SU-DHL-6 (cell line): ENCODE data around the gene TRMT5.

Experiments
- H2AFZ ChIP-seq: fragments of 200-600 bp; sonication (generic); 2 replicates; pipeline ENCODE4 v1.6.1; 2014; ENCODE audit warnings: low read depth, mild to moderate bottlenecking, moderate library complexity, mixed read lengths, antibody characterized with exemption, low read length; ENCODE audit not compliant: severe bottlenecking
- H3F3A ChIP-seq: fragments of 200-600 bp; shearing (Covaris generic); 2 replicates; pipeline ENCODE4 v1.6.0; 2016; ENCODE audit warnings: antibody characterized with exemption, mild to moderate bottlenecking; ENCODE audit not compliant: insufficient read depth
- H3K27ac ChIP-seq: fragments of 200-600 bp; sonication (generic); 2 replicates; pipeline ENCODE4 v1.5.1; 2016; ENCODE audit warnings: low read depth, mild to moderate bottlenecking, low read length, moderate library complexity, mixed read lengths
- H3K27me3 ChIP-seq: fragments of 200-600 bp; sonication (generic), shearing (Covaris generic); 2 replicates; pipeline ENCODE4 v1.6.0; 2014; ENCODE audit warnings: mild to moderate bottlenecking, low read length
- H3K36me3 ChIP-seq: fragments of 200-600 bp; sonication (generic); 2 replicates; pipeline ENCODE4 v1.6.1; 2014; ENCODE audit warnings: mild to moderate bottlenecking, low read length, mixed read lengths
- H3K4me2 ChIP-seq: fragments of 300-600, 200-600 bp; shearing (Covaris generic), sonication (generic); 2 replicates; pipeline ENCODE4 v1.6.0; 2014; ENCODE audit warnings: low read length, low read depth, mild to moderate bottlenecking; ENCODE audit not compliant: poor library complexity, severe bottlenecking
- H3K4me3 ChIP-seq: fragments of 200-600 bp; sonication (generic); 2 replicates; pipeline ENCODE4 v1.5.1; 2014; ENCODE audit warnings: antibody characterized with exemption, low read length, mild to moderate bottlenecking, mixed read lengths; ENCODE audit not compliant: insufficient read depth, poor library complexity, severe bottlenecking
- H3K79me2 ChIP-seq: fragments of 200-600 bp; sonication (generic); 2 replicates; pipeline ENCODE4 v1.6.1; 2014; ENCODE audit warnings: mild to moderate bottlenecking, low read length, moderate library complexity; ENCODE audit not compliant: insufficient read depth
- H3K9ac ChIP-seq: fragments of 200-600 bp; sonication (generic); 2 replicates; pipeline ENCODE4 v1.7.0; 2014; ENCODE audit warnings: mild to moderate bottlenecking, low read length
- H3K9me2 ChIP-seq: fragments of 200-600 bp; sonication (generic); replicated peaks from 2 replicates; pipeline ENCODE4 v1.6.1; 2014; ENCODE audit warnings: low read length; ENCODE audit not compliant: insufficient read depth
- H3K9me3 ChIP-seq: fragments of 200-600 bp; sonication (generic); 2 replicates; pipeline ENCODE4 v1.6.1; 2014; ENCODE audit warnings: low read length, mixed read lengths; ENCODE audit not compliant: insufficient read depth
- H4K20me1 ChIP-seq: fragments of 200-600 bp; sonication (generic); 2 replicates; pipeline ENCODE4 v1.6.1; 2014; ENCODE audit warnings: low read depth, mild to moderate bottlenecking, antibody characterized with exemption, low read length, moderate library complexity, mixed read lengths
- CTCF ChIP-seq: fragments of 200-600 bp; sonication (generic); IDR thresholded peaks from one replicate; pipeline ENCODE4 v1.5.1; 2017; ENCODE audit warnings: antibody characterized with exemption, mild to moderate bottlenecking, low read length, moderate library complexity; ENCODE audit not compliant: insufficient read depth, poor library complexity, severe bottlenecking
- EZH2phosphoT487 ChIP-seq: fragments of 200-600 bp; sonication (generic), shearing (Covaris generic); conservative IDR thresholded peaks from 2 replicates; pipeline ENCODE4 v1.6.1; 2018; ENCODE audit warnings: mild to moderate bottlenecking, antibody characterized with exemption, low read length, moderate library complexity, mixed read lengths

Gene TRMT5

GRCh38 chr14:61019537-61019936 lies 38.7 kb upstream of the TRMT5 start:
- TF ChIP-seq CTCF (no peak), EZH2phosphoT487 (no peak)
- Histone ChIP-seq H3F3A (no peaks in the 10 kb centered on the region), H3K9me2 (no peaks in the 10 kb centered on the region), H3K9me3 (no peaks in the 10 kb centered on the region), H3K36me3 (no peaks in the 10 kb centered on the region), H2AFZ (no peak overlapping the region), H3K27me3 (no peaks in the 10 kb centered on the region), H4K20me1 (no peaks in the 10 kb centered on the region), H3K79me2 (no peaks in the 10 kb centered on the region), H3K4me2 (no peak overlapping the region), H3K4me3 (no peak overlapping the region), H3K27ac (no peak overlapping the region), H3K9ac (no peak overlapping the region)

GRCh38 chr14:61003571-61003970 lies 22.7 kb upstream of the TRMT5 start:
- no peaks in the 10 kb centered on the region for H3K79me2 ChIP-seq
- H3K9me2 ChIP-seq: no peaks in the 10 kb centered on the region
- no peaks in the 10 kb centered on the region for H3K27me3 ChIP-seq
- no peak overlapping the region for H2AFZ ChIP-seq
- no peaks in the 10 kb centered on the region for H4K20me1 ChIP-seq
- H3K36me3 ChIP-seq: no peaks in the 10 kb centered on the region
- TF ChIP-seq CTCF (no peak), EZH2phosphoT487 (no peak)
- H3K27ac ChIP-seq: no peak overlapping the region
- H3F3A ChIP-seq: 0 out of 2 replicates have a peak, but pooled peaks cover 7% of the 10 kb centered on the region
- H3K9ac ChIP-seq: no peak overlapping the region
- H3K9me3 ChIP-seq: no peaks in the 10 kb centered on the region
- H3K4me2 ChIP-seq: no peak overlapping the region
- H3K4me3 ChIP-seq: no peak overlapping the region

GRCh38 chr14:60999536-60999935 lies 18.7 kb upstream of the TRMT5 start:
- H3K4me2 ChIP-seq: no peak overlapping the region
- TF ChIP-seq EZH2phosphoT487 (no peak), CTCF (no peak)
- H3K79me2 ChIP-seq: no peaks in the 10 kb centered on the region
- H3F3A ChIP-seq: no peaks in the 10 kb centered on the region
- H3K4me3 ChIP-seq: no peak overlapping the region
- H3K9ac ChIP-seq: no peak overlapping the region
- no peaks in the 10 kb centered on the region for H3K9me2 ChIP-seq
- H4K20me1 ChIP-seq: no peaks in the 10 kb centered on the region
- H3K27me3 ChIP-seq: no peaks in the 10 kb centered on the region
- H2AFZ ChIP-seq: no peak overlapping the region
- H3K27ac ChIP-seq: no peak overlapping the region
- no peaks in the 10 kb centered on the region for H3K9me3 ChIP-seq
- no peaks in the 10 kb centered on the region for H3K36me3 ChIP-seq

GRCh38 chr14:60998617-60999016 lies 17.7 kb upstream of the TRMT5 start:
- no peak overlapping the region for H3K9ac ChIP-seq
- H2AFZ ChIP-seq: no peak overlapping the region
- no peaks in the 10 kb centered on the region for H3K9me2 ChIP-seq
- no peaks in the 10 kb centered on the region for H3K36me3 ChIP-seq
- H3K4me2 ChIP-seq: no peak overlapping the region
- TF ChIP-seq CTCF (no peak), EZH2phosphoT487 (no peak)
- no peaks in the 10 kb centered on the region for H4K20me1 ChIP-seq
- H3K27me3 ChIP-seq: no peaks in the 10 kb centered on the region
- H3K27ac ChIP-seq: no peak overlapping the region
- H3K79me2 ChIP-seq: no peaks in the 10 kb centered on the region
- H3K4me3 ChIP-seq: no peak overlapping the region
- no peaks in the 10 kb centered on the region for H3F3A ChIP-seq
- H3K9me3 ChIP-seq: no peaks in the 10 kb centered on the region
